Measurements from ENCODE around the gene PSKH1. TPM values are rescaled to one million over a fixed set of nuclear protein-coding genes. Genes with fewer than 3 reads are reported as not detected.

PSKH1 gene
- total RNA-seq, 4 donors from 2014 or later, result 26.4 to 60.2 (median 35.5) TPM

- Histone ChIP-seq H3K4me1 (peaks cover 0 to 23% (median 0%) of the 10 kb centered on the region in 4 donors), H3K27ac (no peak overlapping the region), H3K36me3 (peaks cover 0 to 59% (median 0%) of the 10 kb centered on the region in 3 donors), H3K9me3 (no peaks in the 10 kb centered on the region), H3K27me3 (no peaks in the 10 kb centered on the region), H3K4me3 (no peak overlapping the region)
- TF ChIP-seq POLR2A (IDR thresholded peaks at IDR 0.05), result no peak
- TF ChIP-seq CTCF (IDR thresholded peaks at IDR 0.05), result no peak
- no peak for DNase-seq
These were observed 53.1 kb downstream of the PSKH1 start for GRCh38 chr16:67946128-67946569.

- Histone ChIP-seq H3K4me3 (no peak overlapping the region), H3K4me1 (peaks cover 0 to 27% (median 0%) of the 10 kb centered on the region in 4 donors), H3K36me3 (peaks cover 0 to 66% (median 0%) of the 10 kb centered on the region in 3 donors), H3K9me3 (no peaks in the 10 kb centered on the region), H3K27me3 (no peaks in the 10 kb centered on the region), H3K27ac (no peak overlapping the region)
- no peak for DNase-seq
- TF ChIP-seq CTCF (IDR thresholded peaks at IDR 0.05) (no peak), POLR2A (IDR thresholded peaks at IDR 0.05) (no peak)
These were observed 54.0 kb downstream of the PSKH1 start for GRCh38 chr16:67946966-67947558.

- H3K9me3 ChIP-seq, result no peaks in the 10 kb centered on the region
- no peak for DNase-seq
- no peak overlapping the region for H3K27ac ChIP-seq
- peaks cover 0 to 31% (median 0%) of the 10 kb centered on the region in 4 donors for H3K4me1 ChIP-seq
- TF ChIP-seq CTCF (IDR thresholded peaks at IDR 0.05) (no peak), POLR2A (IDR thresholded peaks at IDR 0.05) (no peak)
- H3K27me3 ChIP-seq, result no peaks in the 10 kb centered on the region
- no peak overlapping the region for H3K4me3 ChIP-seq
- peaks cover 0 to 61% (median 0%) of the 10 kb centered on the region in 3 donors for H3K36me3 ChIP-seq
These were observed 55.0 kb downstream of the PSKH1 start for GRCh38 chr16:67948015-67948414.

- no peak for TF ChIP-seq CTCF (IDR thresholded peaks at IDR 0.05)
- no peak for TF ChIP-seq POLR2A (IDR thresholded peaks at IDR 0.05)
- Histone ChIP-seq H3K9me3 (no peaks in the 10 kb centered on the region), H3K27me3 (no peaks in the 10 kb centered on the region), H3K27ac (no peak overlapping the region), H3K4me3 (no peak overlapping the region), H3K36me3 (peaks cover 0 to 66% (median 0%) of the 10 kb centered on the region in 3 donors), H3K4me1 (peaks cover 0 to 16% (median 0%) of the 10 kb centered on the region in 4 donors)
- DNase-seq, result no peak
These were observed 56.6 kb downstream of the PSKH1 start for GRCh38 chr16:67949645-67950044.

- no peaks in the 10 kb centered on the region for H3K9me3 ChIP-seq
- TF ChIP-seq POLR2A (IDR thresholded peaks at IDR 0.05), result no peak
- peaks cover 0 to 11% (median 0%) of the 10 kb centered on the region in 4 donors for H3K4me1 ChIP-seq
- H3K27me3 ChIP-seq, result no peaks in the 10 kb centered on the region
- peaks cover 0 to 68% (median 0%) of the 10 kb centered on the region in 3 donors for H3K36me3 ChIP-seq
- no peak for DNase-seq
- no peak overlapping the region for H3K27ac ChIP-seq
- H3K4me3 ChIP-seq, result no peak overlapping the region
These were observed 57.3 kb downstream of the PSKH1 start for GRCh38 chr16:67950335-67950843.

- Histone ChIP-seq H3K27me3 (no peaks in the 10 kb centered on the region), H3K4me1 (peaks cover 0 to 11% (median 0%) of the 10 kb centered on the region in 4 donors), H3K9me3 (no peaks in the 10 kb centered on the region), H3K36me3 (peaks cover 0 to 58% (median 0%) of the 10 kb centered on the region in 3 donors), H3K27ac (peak overlapping the region in 1 of 4 donors; percentile 3), H3K4me3 (no peak overlapping the region)
- TF ChIP-seq CTCF (IDR thresholded peaks at IDR 0.05), result no peak
- TF ChIP-seq POLR2A (IDR thresholded peaks at IDR 0.05), result no peak
- no peak for DNase-seq
These were observed 58.4 kb downstream of the PSKH1 start for GRCh38 chr16:67951485-67951884.

Data from Peyer's patch (tissue), 4 donors.